Spleen (tissue), 7 donors: ENCODE data around the gene HBM.
"Not testable (repeated sequence)": the region's sequence is repeated elsewhere in the genome, so short reads cannot be mapped to it uniquely, and the experiment has no call there.

ENCODE experiments used
- POLR2A ChIP-seq, 3 donors: fragments of 450-650 bp; IDR thresholded peaks; one replicate each; pipeline ENCODE4 v1.5.1; 2017; ENCODE audit warnings: antibody characterized with exemption in 3 of 3, mild to moderate bottlenecking in 1 of 3
- TF ChIP-seq, protein P1 (sequence below), 11 experiments: fragments of 200-600 bp in 7 of 11; fragments of 450-650 bp in 4 of 11; sonication (generic) in 4 of 11; IDR thresholded peaks in 8 of 11; conservative IDR thresholded peaks in 3 of 11; 1 replicate in 7 of 11; 2 replicates in 4 of 11; pipeline versions ENCODE4 v1.4.0 to v1.8.0; 2016 to 2021; ENCODE audit warnings: antibody characterized with exemption in 11 of 11, inconsistent platforms in 4 of 11, mild to moderate bottlenecking in 1 of 11
- donor health status: DM: no; HTN: no; CAD: no; lungs with moderate emphysema.
- donor health status: DM: no; HTN: no; CAD: no.
- donor health status: DM: no; HTN: no; CAD: no.

DNA sequence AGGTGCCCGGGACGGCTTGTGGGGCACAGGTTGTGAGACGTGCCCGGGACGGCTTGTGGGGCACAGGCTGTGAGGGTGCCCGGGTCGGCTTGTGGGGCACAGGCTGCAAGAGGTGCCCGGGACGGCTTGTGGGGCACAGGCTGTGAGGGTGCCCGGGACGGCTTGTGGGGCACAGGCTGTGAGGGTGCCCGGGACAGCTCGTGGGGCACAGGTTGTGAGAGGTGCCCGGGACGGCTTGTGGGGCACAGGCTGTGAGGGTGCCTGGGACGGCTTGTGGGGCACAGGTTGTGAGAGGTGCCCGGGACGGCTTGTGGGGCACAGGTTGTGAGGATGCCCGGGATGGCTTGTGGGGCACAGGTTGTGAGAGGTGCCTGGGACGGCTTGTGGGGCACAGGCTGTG lies 5.5 kb upstream of the HBM start:
- TF ChIP-seq POLR2A (IDR thresholded peaks at IDR 0.05): not testable (repeated sequence)
- TF ChIP-seq, protein P1, sequence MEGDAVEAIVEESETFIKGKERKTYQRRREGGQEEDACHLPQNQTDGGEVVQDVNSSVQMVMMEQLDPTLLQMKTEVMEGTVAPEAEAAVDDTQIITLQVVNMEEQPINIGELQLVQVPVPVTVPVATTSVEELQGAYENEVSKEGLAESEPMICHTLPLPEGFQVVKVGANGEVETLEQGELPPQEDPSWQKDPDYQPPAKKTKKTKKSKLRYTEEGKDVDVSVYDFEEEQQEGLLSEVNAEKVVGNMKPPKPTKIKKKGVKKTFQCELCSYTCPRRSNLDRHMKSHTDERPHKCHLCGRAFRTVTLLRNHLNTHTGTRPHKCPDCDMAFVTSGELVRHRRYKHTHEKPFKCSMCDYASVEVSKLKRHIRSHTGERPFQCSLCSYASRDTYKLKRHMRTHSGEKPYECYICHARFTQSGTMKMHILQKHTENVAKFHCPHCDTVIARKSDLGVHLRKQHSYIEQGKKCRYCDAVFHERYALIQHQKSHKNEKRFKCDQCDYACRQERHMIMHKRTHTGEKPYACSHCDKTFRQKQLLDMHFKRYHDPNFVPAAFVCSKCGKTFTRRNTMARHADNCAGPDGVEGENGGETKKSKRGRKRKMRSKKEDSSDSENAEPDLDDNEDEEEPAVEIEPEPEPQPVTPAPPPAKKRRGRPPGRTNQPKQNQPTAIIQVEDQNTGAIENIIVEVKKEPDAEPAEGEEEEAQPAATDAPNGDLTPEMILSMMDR (IDR thresholded peaks at IDR 0.05 in 8 of 11, conservative IDR thresholded peaks at IDR 0.05 in 3 of 11): not testable (repeated sequence)
